Mesenchymal stem cell (in vitro differentiated cells and primary cell): ENCODE data around the gene TMBIM6.

ENCODE experiments used
- DNase-seq: peaks from one replicate; pipeline ENCODE4 v3.0.0-alpha.2; 2013
- H2AFZ ChIP-seq: one replicate; pipeline ENCODE4 v1.6.1; 2013; ENCODE audit warnings: low read depth, mild to moderate bottlenecking, control low read depth, inconsistent platforms, low read length, moderate library complexity
- H2AK5ac ChIP-seq: 2 replicates; pipeline ENCODE4 v1.6.1; 2013; ENCODE audit warnings: low read length, moderate library complexity, mild to moderate bottlenecking, inconsistent platforms; ENCODE audit not compliant: severe bottlenecking
- H2BK120ac ChIP-seq: one replicate; pipeline ENCODE4 v1.6.1; 2013; ENCODE audit warnings: low read depth, mild to moderate bottlenecking, inconsistent platforms, low read length, moderate library complexity
- H2BK12ac ChIP-seq, 2 experiments: one replicate each; pipeline ENCODE4 v1.6.1; 2013; ENCODE audit warnings: inconsistent platforms in 2 of 2, low read length in 2 of 2, mild to moderate bottlenecking in 2 of 2, moderate library complexity in 2 of 2, control low read depth in 1 of 2
- H2BK15ac ChIP-seq: one replicate; pipeline ENCODE4 v1.6.1; 2013; ENCODE audit warnings: mild to moderate bottlenecking, low read depth, inconsistent platforms; ENCODE audit not compliant: poor library complexity, severe bottlenecking
- H2BK5ac ChIP-seq: 2 replicates; pipeline ENCODE4 v1.6.1; 2013; ENCODE audit warnings: low read depth, mild to moderate bottlenecking, low read length, control low read depth, inconsistent platforms; ENCODE audit not compliant: poor library complexity, severe bottlenecking
- H3K14ac ChIP-seq, 2 experiments: one replicate each; pipeline ENCODE4 v1.6.1; 2013; ENCODE audit warnings: inconsistent platforms in 2 of 2, low read length in 2 of 2, control low read depth in 1 of 2, mild to moderate bottlenecking in 1 of 2, moderate library complexity in 1 of 2
- H3K18ac ChIP-seq, 2 experiments: one replicate each; pipeline ENCODE4 v1.6.1; 2013; ENCODE audit warnings: inconsistent platforms in 2 of 2, low read length in 2 of 2, control low read depth in 1 of 2, low read depth in 1 of 2, mild to moderate bottlenecking in 1 of 2
- H3K23ac ChIP-seq, 2 experiments: one replicate each; pipeline ENCODE4 v1.6.1; 2013; ENCODE audit warnings: inconsistent platforms in 2 of 2, low read length in 2 of 2, mild to moderate bottlenecking in 2 of 2, moderate library complexity in 2 of 2, control low read depth in 1 of 2
- H3K27ac ChIP-seq: 2 replicates; pipeline ENCODE4 v1.5.1; 2013; ENCODE audit warnings: mild to moderate bottlenecking, moderate library complexity, low read length, control low read depth, inconsistent platforms; ENCODE audit not compliant: poor library complexity, severe bottlenecking
- H3K27me3 ChIP-seq, 2 experiments: 2 replicates each; pipeline versions ENCODE4 v1.6.1 to v1.7.0; 2013; ENCODE audit warnings: low read length in 2 of 2, mild to moderate bottlenecking in 2 of 2, moderate library complexity in 2 of 2, control low read depth in 1 of 2, inconsistent platforms in 1 of 2; ENCODE audit not compliant: control insufficient read depth in 1 of 2, insufficient read depth in 1 of 2
- H3K36me3 ChIP-seq, 2 experiments: 2 replicates each; pipeline versions ENCODE4 v1.6.1 to v1.7.0; 2013; ENCODE audit warnings: low read length in 2 of 2, control low read depth in 1 of 2, inconsistent platforms in 1 of 2, low read depth in 1 of 2, mild to moderate bottlenecking in 1 of 2; ENCODE audit not compliant: insufficient read depth in 2 of 2, control insufficient read depth in 1 of 2
- H3K4ac ChIP-seq, 2 experiments: one replicate each; pipeline ENCODE4 v1.6.1; 2013; ENCODE audit warnings: inconsistent platforms in 2 of 2, low read length in 2 of 2, mild to moderate bottlenecking in 2 of 2, moderate library complexity in 2 of 2, control low read depth in 1 of 2, low read depth in 1 of 2
- H3K4me1 ChIP-seq: 2 replicates; pipeline ENCODE4 v1.6.1; 2013; ENCODE audit warnings: low read depth, low read length, control low read depth; ENCODE audit not compliant: control insufficient read depth, insufficient read depth
- H3K4me2 ChIP-seq: 2 replicates; pipeline ENCODE4 v1.6.1; 2013; ENCODE audit warnings: low read length, mild to moderate bottlenecking, inconsistent platforms; ENCODE audit not compliant: poor library complexity, severe bottlenecking
- H3K4me3 ChIP-seq, 2 experiments: 2 replicates each; pipeline versions ENCODE4 v1.5.1 to v1.7.0; 2013; ENCODE audit warnings: low read length in 2 of 2, mild to moderate bottlenecking in 2 of 2, control low read depth in 1 of 2, low read depth in 1 of 2; ENCODE audit not compliant: insufficient read depth in 1 of 2
- H3K79me1 ChIP-seq: replicated peaks from 2 replicates; pipeline ENCODE4 v1.6.1; 2013; ENCODE audit warnings: mild to moderate bottlenecking, control low read depth, low read length, inconsistent platforms; ENCODE audit not compliant: poor library complexity, severe bottlenecking
- H3K9ac ChIP-seq: 2 replicates; pipeline ENCODE4 v1.7.0; 2013; ENCODE audit warnings: mild to moderate bottlenecking, low read length, moderate library complexity
- H3K9me3 ChIP-seq: 2 replicates; pipeline ENCODE4 v1.7.0; 2013; ENCODE audit warnings: mild to moderate bottlenecking, low read length; ENCODE audit not compliant: control insufficient read depth
- H4K8ac ChIP-seq: one replicate; pipeline ENCODE4 v1.6.1; 2013; ENCODE audit warnings: inconsistent platforms, mild to moderate bottlenecking, low read length, moderate library complexity
- H4K91ac ChIP-seq: one replicate; pipeline ENCODE4 v1.6.1; 2013; ENCODE audit warnings: mild to moderate bottlenecking, low read length, inconsistent platforms
- WGBS: methylation state at CpG from one replicate; pipeline ENCODE4 v1.1.7; 2013; ENCODE audit warnings: mixed read lengths; 5-methylcytosine and 5-hydroxymethylcytosine counted together

The TMBIM6 gene

DNA sequence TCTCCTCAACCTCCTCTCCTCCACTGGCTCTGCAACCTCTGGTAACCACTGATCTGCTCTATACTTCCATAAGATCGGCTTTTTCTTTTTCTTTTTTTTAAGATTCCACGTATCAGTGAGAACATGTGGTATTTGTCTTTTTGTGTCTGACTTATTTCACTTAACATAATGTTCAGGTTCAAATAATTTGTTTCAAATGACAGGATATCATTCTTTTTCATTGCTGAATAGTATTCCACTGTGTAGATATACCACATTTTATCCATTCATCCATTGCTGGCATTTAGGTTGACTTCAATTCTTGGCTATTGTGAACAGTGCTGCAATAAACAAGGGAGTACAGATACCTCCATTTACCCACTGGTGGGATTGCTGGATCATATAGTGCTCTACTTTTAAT, 46.3 kb downstream of the TMBIM6 start:
- H3K27ac ChIP-seq: no peak overlapping the region
- H2BK15ac ChIP-seq: no peak overlapping the region
- no peak for DNase-seq
- H3K9me3 ChIP-seq: peaks cover 3% of the 10 kb centered on the region
- H2BK120ac ChIP-seq: no peak overlapping the region
- H3K36me3 ChIP-seq: peaks cover 26 to 42% of the 10 kb centered on the region in 2 experiments
- H3K4me1 ChIP-seq: peaks cover 6% of the 10 kb centered on the region
- no peak overlapping the region for H4K91ac ChIP-seq
- no peak overlapping the region for H3K4me3 ChIP-seq
- no peak overlapping the region for H3K14ac ChIP-seq
- no peak overlapping the region for H2AFZ ChIP-seq
- H3K4ac ChIP-seq: no peak overlapping the region
- no peak overlapping the region for H3K4me2 ChIP-seq
- H3K27me3 ChIP-seq: no peaks in the 10 kb centered on the region
- no peak overlapping the region for H3K18ac ChIP-seq
- H2AK5ac ChIP-seq: no peak overlapping the region
- no peak overlapping the region for H3K23ac ChIP-seq
- H3K79me1 ChIP-seq: peaks cover 9% of the 10 kb centered on the region
- no peak overlapping the region for H2BK5ac ChIP-seq
- no CpG with 5 or more reads among the region's 2 CpGs for WGBS
- H4K8ac ChIP-seq: no peak overlapping the region
- no peak overlapping the region for H2BK12ac ChIP-seq
- H3K9ac ChIP-seq: no peak overlapping the region

DNA sequence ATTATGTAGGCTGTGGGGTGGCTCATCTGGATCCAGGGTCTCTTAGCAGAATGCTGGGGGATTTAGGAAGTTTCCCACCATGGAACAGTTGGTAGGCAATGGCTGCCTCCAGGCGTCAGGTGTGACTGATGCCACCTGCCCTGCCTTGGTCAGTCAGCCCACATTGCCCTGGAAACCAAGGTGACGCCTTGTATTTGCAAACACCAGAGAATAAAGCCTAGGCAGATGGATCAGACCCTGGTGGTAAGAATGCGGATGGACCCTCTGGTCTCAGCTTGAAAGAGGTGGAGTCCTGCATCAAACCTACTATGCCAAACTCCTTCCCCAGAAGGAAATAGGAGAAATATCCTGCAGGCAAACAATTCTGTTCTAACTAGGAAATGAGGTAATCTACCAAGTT, 48.6 kb downstream of the TMBIM6 start:
- H3K18ac ChIP-seq: peak overlapping the region in 1 of 2 experiments; percentile 48
- H3K79me1 ChIP-seq: peaks cover 21% of the 10 kb centered on the region
- H3K4me3 ChIP-seq: no peak overlapping the region
- no peak overlapping the region for H4K91ac ChIP-seq
- no peak overlapping the region for H3K27ac ChIP-seq
- H3K4me2 ChIP-seq: no peak overlapping the region
- no peak overlapping the region for H2AFZ ChIP-seq
- no peak overlapping the region for H2BK120ac ChIP-seq
- H3K27me3 ChIP-seq: no peaks in the 10 kb centered on the region
- peaks cover 1% of the 10 kb centered on the region for H3K4me1 ChIP-seq
- no peak for DNase-seq
- H2BK15ac ChIP-seq: no peak overlapping the region
- no peak overlapping the region for H3K4ac ChIP-seq
- H4K8ac ChIP-seq: no peak overlapping the region
- peaks cover 3% of the 10 kb centered on the region for H3K9me3 ChIP-seq
- H3K36me3 ChIP-seq: peaks cover 49 to 64% of the 10 kb centered on the region in 2 experiments
- H3K9ac ChIP-seq: no peak overlapping the region
- no peak overlapping the region for H2BK5ac ChIP-seq
- WGBS: 88% methylated on average over 2 of the region's 3 CpGs
- H3K23ac ChIP-seq: peak overlapping the region in 1 of 2 experiments; percentile 35
- peak overlapping the region in 1 of 2 experiments; percentile 28 for H3K14ac ChIP-seq
- no peak overlapping the region for H2BK12ac ChIP-seq
- H2AK5ac ChIP-seq: no peak overlapping the region

DNA sequence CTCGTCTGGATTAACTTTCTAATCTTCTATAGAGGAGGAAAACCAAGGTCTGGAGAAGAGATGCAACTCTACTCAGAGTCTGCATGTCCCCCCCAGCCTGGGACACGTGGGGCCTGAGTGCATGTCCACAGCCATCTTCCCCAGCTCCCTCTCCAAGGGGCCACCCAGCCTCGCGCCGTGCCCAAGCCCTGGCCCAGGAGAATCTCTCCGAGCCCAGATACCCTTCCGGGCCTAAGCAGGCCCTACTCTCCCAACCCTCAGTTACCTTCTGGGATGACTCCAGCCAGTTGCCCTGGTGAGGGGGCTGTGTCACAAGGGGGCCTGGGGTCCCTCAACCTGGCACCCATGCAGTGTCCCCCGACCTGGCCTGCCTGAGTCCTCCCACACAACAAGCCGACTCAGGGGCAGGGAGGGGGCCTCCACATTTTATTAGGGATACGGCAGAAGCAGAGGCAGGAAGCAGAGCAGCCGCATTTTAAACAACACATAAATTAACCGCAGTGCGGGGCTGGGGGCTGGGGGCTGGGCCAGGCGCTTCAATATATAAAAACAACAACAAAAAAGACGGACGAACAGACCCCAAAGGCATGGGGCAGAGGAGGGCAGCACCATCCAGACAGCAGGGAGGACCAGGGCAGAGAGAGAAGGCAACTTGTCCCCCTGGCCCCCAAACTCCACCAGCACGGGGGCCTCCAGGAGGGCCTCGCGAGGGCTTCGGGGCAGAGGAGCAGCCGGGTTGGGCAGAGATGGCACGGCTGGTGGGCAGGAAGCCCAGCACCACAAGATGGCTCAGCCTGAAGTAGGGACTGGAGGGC, 49.6 kb downstream of the TMBIM6 start:
- Histone ChIP-seq H3K23ac (no peak overlapping the region), H3K36me3 (peaks cover 58 to 73% of the 10 kb centered on the region in 2 experiments), H3K27me3 (no peaks in the 10 kb centered on the region)

DNA sequence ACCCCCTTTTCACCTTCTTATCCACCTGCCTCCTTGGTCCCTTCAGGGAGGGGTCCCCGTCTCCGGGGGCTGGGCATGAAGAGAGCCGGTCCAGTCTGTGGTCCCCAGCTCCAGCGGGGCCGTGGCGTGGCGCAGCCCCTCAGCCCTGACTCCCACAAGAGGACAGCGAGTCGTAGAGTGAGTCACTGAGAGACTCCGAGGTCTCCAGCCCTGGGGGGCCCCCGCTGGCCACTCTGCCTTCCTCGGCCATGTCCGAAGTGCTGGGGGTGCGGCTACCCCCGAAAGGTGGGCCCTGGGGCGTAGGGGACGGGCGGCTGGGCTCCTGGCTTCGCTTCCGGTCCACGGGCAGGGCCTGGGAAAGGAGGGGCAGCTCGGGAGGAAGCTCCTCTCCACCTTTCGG, 50.3 kb downstream of the TMBIM6 start:
- 84% methylated on average over 23 of the region's 23 CpGs for WGBS
- H3K4me3 ChIP-seq: no peak overlapping the region
- H3K79me1 ChIP-seq: peaks cover 26% of the 10 kb centered on the region
- no peak overlapping the region for H2BK15ac ChIP-seq
- H3K36me3 ChIP-seq: peaks cover 66 to 80% of the 10 kb centered on the region in 2 experiments
- no peaks in the 10 kb centered on the region for H3K27me3 ChIP-seq
- H4K8ac ChIP-seq: peak overlapping the region; percentile 23
- no peak overlapping the region for H3K4me2 ChIP-seq
- H2BK5ac ChIP-seq: no peak overlapping the region
- no peak overlapping the region for H3K9ac ChIP-seq
- peak overlapping the region in 1 of 2 experiments; percentile 54 for H2BK12ac ChIP-seq
- H2AK5ac ChIP-seq: no peak overlapping the region
- no peak overlapping the region for H3K27ac ChIP-seq
- H3K18ac ChIP-seq: no peak overlapping the region
- H4K91ac ChIP-seq: peak overlapping the region; percentile 50
- H3K14ac ChIP-seq: no peak overlapping the region
- DNase-seq: no peak
- peaks cover 1% of the 10 kb centered on the region for H3K4me1 ChIP-seq
- H2AFZ ChIP-seq: no peak overlapping the region
- no peak overlapping the region for H3K4ac ChIP-seq
- no peak overlapping the region for H3K23ac ChIP-seq
- H3K9me3 ChIP-seq: peaks cover 3% of the 10 kb centered on the region
- peak overlapping the region; percentile 19 for H2BK120ac ChIP-seq

More for the DNA sequence above, 49.6 kb downstream of the TMBIM6 start:
- Histone ChIP-seq H2BK12ac (peak overlapping the region in 1 of 2 experiments; percentile 54), H3K14ac (peak overlapping the region in 1 of 2 experiments; percentile 90), H3K4ac (peak overlapping the region in 1 of 2 experiments; percentile 54), H3K18ac (peak overlapping the region; percentile 45 to 88), H3K4me3 (no peak overlapping the region), H3K4me1 (peaks cover 1% of the 10 kb centered on the region), H2BK120ac (peak overlapping the region; percentile 54), H3K79me1 (peaks cover 25% of the 10 kb centered on the region), H2BK15ac (no peak overlapping the region), H2AFZ (no peak overlapping the region), H3K9me3 (peaks cover 3% of the 10 kb centered on the region), H4K8ac (peak overlapping the region; percentile 36), H2AK5ac (no peak overlapping the region), H4K91ac (peak overlapping the region; percentile 59), H3K9ac (no peak overlapping the region), H3K4me2 (no peak overlapping the region), H2BK5ac (no peak overlapping the region), H3K27ac (no peak overlapping the region)
- DNase-seq: no peak
- WGBS: 58% methylated on average over 22 of the region's 22 CpGs
